DLD1 (cell line): ENCODE results near the gene TRIM42.

Source experiments
- in situ Hi-C: cut with HindIII; loops from 2 replicates; pipeline ENCODE4 v1.10.0; 2017; ENCODE audit warnings: low sequenced_read_pairs

The TRIM42 gene

DNA sequence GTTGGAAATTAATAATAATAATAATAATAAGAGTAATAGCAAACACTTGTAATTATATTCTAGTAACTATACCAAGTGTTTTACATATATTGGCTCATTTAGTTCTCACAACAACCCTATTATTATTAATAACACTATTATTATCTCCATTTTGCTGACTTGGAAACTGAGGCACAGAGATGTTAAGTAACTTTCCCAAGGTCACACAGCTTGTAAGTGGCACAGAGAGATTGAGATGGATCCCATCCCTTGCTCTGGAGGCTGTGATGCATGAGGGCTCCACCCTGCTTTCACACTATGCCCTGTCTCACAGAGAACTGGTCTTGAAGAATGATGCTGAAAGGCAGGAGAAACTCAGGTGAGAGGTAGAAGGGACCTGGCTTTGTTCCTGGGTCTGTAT, 31.9 kb downstream of the TRIM42 start:
- in situ Hi-C loops, result no loop called here

DNA sequence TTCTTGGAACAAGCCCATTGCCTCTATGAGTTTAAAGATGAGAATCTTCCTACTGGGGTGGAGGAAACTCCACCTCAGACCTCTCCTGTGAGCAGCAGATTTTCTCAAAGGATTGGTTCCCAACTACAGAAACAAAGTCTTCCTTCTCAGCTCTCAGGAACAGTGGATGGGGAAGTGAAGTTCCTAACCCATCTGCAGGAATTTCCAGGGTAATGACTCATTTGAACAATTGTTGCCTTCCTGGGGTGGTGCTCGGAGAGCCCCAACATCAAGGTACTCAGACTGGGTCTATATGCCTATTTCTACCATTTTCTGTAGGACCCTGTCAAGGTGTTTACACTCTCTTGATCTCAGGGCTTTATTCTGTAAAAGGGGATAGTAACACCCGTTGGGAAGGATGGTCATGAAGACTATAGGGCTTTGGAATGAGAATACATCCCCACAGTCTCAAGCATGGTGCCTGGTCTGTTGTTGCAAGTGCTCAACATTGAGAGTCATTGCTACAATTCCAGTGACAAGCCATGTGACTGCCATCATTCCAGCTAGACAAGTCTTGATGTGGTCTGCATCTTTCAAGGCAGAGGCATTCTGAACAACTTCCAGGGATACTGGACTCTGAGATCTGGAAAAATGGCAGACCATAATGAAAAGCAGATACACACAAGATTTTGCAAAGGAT, 33.0 kb downstream of the TRIM42 start:
- in situ Hi-C loops, result no loop called here

DNA sequence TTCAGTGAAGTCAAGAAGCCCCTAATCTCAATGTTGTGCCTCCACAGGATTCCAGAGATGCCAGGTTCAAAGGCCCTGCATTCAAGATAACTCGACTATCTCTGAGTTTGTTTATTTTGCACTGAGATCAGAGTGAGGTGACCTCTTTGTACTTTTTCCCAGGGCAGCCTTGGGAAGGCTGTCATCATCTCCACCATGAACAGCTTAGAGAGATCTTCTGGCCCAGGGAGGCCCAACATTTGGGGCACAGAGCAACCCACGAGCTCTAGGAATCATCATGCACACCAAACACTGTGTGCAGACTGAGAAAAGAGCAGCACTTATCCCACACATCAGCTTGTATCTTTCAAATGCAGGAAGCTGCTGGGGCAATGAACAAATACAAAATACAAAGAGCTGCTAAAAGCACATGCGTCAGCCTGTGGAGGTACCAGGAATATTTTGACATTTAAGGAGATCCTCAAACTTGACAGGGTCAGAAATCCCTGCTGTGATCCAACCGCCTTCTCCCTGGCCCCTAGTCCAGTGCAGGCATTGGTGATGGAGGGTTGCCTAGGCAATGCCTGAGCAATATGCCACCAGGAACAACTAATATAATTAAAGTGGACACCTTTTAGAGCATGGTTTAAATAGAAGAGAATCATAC, 33.6 kb downstream of the TRIM42 start:
- in situ Hi-C loops, result no loop called here

- in situ Hi-C loops, result no loop called here
These were observed 34.4 kb downstream of the TRIM42 start for GRCh38 chr3:140712301-140712700.

DNA sequence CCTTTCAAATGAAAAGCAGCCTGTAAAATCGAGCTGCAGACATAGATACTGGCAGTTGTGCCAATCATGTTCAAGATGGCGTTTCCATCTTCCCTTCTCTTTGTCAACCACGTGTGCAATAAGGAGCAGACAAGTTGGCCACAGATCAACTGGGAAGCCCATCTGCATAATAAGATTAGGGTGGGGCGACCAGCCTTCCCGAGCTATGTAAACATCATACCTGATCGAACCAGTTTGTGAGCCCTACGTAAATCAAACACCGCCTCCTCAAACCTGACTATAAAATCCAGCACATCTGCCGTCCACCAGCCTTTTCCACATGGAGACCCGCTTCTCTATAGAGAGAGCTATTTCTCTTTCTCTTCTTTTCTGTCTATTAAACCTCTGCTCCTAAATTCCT, 37.2 kb downstream of the TRIM42 start:
- in situ Hi-C loops, result no loop called here

DNA sequence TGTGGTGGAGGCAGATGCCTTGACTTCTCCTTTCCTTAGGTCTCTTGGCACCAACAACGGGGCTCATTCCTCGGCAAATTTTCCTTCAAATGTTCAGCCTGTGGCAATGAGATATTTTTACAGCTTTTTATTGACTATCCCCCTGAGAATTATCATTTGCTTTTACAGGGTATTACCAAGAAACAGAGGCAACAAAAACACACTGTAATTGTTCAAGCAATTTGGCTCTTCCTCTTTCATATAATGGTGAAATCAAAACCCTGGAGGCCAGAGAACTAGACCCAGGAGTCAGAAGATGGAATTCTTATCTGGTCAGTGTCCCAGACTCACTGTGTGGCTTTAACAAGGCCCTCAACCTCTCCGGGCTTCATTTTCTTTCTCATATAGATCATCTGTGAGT, 40.1 kb downstream of the TRIM42 start:
- in situ Hi-C loops, result no loop called here

- in situ Hi-C loops, result no loop called here
These were observed 42.2 kb downstream of the TRIM42 start for GRCh38 chr3:140719841-140720614.

DNA sequence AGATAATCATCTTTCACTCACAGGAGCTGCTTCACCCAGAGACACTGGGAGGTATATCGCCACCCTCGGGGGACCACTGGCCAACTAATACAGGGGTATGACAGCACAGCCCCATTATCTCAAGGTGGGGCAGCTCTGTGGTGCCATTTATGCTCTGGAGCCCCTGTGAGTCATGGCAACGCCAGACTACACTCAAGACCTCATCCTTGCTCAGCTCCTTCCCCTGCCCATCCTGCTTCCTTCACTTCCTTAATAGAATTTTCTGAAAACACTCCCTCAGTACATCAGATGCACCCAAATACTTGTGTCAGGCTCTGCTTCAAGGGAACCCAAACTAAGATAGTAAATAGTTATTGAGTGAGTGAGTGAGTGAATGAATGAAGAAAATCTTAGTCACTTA, 45.7 kb downstream of the TRIM42 start:
- in situ Hi-C loops, result no loop called here

DNA sequence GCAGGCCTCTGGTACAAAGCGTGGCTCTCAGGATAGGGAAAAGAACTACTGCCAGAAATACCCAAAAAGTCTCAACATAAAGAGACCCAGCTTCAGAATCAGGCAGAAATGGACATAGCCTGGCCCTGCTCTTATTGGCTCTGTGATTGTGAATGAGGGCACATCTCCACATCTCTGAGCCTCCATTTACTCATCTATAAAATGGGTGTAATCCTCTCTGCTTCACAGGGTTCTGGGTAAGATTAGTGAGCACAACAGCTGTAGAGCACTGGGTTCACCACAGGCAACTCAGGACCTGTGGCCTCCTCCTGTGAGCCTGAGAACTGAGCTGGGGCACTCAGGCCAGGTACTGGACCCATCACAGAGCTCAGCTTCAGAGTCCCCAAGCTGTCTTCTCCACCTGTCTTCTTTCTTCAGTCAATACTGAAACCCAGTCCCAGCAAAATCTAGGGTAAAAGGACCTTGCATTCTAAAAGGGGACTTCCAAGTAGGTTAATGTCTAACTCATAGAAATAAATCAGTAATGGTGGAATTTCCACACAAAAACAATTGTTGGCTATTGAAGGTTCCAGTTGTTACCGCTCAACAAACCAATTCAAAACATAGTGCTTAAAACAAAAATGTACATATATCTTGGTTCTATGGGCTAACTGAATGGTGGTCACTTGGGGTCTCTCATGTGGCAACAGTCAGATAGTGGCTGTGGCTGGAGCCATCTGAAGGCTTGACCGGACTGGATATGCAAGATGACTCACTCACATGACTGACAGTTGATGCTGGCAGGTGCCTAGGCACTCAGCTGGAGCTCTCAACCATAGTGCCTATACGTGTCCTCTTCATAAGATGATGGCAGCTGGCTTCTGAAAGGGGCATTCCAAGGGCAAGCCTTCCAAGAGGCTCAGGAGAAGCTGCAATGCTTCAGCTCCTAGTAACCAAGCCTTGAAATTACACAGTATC, 47.3 kb downstream of the TRIM42 start:
- in situ Hi-C loops, result no loop called here

DNA sequence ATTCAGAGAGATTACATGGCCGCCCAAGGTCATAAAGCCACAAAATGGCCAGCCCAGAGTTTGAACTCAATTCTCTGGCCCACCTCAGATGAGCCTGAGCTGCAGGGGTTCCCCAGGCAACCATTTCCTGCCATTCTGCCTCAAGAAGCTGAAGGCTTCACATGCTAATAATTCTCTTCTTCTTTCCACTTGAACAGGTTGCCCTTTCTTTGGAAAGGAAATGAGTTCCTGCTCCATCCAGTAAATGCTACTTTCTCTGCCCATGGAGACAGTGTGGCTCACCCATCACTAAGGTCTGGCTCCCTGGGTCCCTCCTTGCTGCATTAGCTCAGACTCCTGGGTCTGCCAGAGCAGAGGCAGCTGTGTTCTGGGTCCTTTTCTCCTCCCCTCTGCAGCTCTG, 48.2 kb downstream of the TRIM42 start:
- in situ Hi-C loops, result no loop called here

DNA sequence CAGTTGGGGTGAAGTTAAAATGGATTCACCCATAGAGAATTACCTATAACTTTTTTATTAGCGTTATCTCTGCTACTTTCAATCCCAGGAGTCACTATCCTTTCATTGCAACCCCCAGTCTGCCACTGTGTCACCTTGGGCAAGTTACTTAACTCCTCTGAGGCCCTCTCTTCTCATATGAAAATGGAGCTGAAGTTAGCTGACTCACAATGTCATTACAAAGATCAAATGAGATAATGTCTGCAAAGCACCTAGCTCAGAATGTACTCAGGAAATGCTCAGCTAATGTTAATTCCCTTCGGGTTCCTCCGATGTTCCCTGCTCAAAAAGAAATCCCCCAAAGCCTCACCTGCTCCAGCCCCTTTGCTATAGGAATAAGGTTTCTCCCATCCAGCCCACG, 50.0 kb downstream of the TRIM42 start:
- in situ Hi-C loops, result no loop called here

- in situ Hi-C loops, result no loop called here
These were observed 53.7 kb downstream of the TRIM42 start for GRCh38 chr3:140731440-140732119.

DNA sequence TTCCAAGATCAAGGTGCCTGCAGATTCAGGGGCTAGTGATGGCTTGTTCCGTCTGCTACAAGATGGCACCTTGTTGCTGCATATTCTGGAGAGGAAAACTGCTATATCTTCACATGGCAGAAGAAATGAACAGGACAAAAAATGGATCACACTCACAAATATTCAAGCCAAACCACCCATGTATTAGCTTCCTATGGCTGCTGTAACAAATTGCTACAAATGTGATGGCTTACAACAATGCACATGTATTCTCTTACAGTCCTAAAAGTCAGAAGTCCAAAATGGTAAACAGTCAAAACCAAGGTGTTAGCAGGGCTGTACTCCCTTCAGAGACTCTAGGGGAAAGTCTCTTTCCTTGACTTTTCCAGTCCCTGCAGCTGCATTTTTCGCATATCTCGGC, 55.8 kb downstream of the TRIM42 start:
- in situ Hi-C loops, result no loop called here

- in situ Hi-C loops, result no loop called here
These were observed 59.1 kb downstream of the TRIM42 start for GRCh38 chr3:140736863-140737460.

DNA sequence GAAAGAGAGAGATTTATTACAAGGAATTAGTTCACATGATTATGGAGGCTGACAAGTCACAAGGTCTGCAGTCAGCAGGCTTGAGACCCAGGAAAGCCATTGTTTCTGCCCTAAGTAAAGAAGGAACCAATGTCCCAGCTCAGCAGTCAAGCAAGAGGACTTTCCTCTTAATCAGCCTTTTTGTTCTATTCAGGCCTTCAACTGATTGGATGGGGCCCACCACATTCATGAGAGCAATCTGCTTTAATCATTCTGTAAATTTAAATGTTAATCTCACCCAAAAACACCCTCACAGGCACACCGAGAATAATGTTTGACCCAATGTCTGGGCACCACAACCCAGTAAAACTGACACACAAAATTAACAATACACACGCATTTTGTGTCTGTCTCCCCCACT, 64.3 kb downstream of the TRIM42 start:
- in situ Hi-C loops, result no loop called here

GRCh38 chr3:140748171-140748570, 70.3 kb downstream of the TRIM42 start:
- in situ Hi-C loops, result no loop called here

- in situ Hi-C loops, result no loop called here
These were observed 71.0 kb downstream of the TRIM42 start for GRCh38 chr3:140748903-140749302.
